Heart right ventricle (tissue), 16 donors: ENCODE results near the gene ABCA8. TPM values are rescaled to one million over a fixed set of nuclear protein-coding genes. Genes with fewer than 3 reads are reported as not detected.
A peak's percentile ranks its signal among the peaks of the same experiment; 100 is the strongest.
"Not testable (repeated sequence)": the region's sequence is repeated elsewhere in the genome, so short reads cannot be mapped to it uniquely, and the experiment has no call there.

Experiments
- ATAC-seq, 8 donors: fragments of 200-7000 bp; cut with Tn5 transposase; one replicate each; pipeline ENCODE4 v1.9.1; 2020; ENCODE audit warnings: mild to moderate bottlenecking in 8 of 8, moderate library complexity in 8 of 8, moderate number of reproducible peaks in 1 of 8
- DNase-seq, 2 donors: peaks; one replicate each; pipeline ENCODE4 v3.0.0-alpha.2; 2020
- H3K27ac ChIP-seq, 10 donors: fragments of 200-600 bp; sonication (generic) in 2 of 10; one replicate each; pipeline versions ENCODE4 v1.5.0 to v1.8.0; 2020 to 2022; ENCODE audit warnings: mild to moderate bottlenecking in 3 of 10
- H3K27me3 ChIP-seq, 7 donors: fragments of 200-600 bp; one replicate each; pipeline ENCODE4 v1.8.0; 2021 to 2022; ENCODE audit warnings: mild to moderate bottlenecking in 2 of 7
- H3K36me3 ChIP-seq, 9 donors: fragments of 200-600 bp; sonication (generic) in 1 of 9; one replicate each; pipeline versions ENCODE4 v1.5.0 to v1.8.0; 2020 to 2022; ENCODE audit warnings: mild to moderate bottlenecking in 2 of 9
- H3K4me1 ChIP-seq, 9 donors: fragments of 200-600 bp; sonication (generic) in 1 of 9; one replicate each; pipeline versions ENCODE4 v1.5.0 to v1.8.0; 2020 to 2022; ENCODE audit warnings: mild to moderate bottlenecking in 4 of 9
- H3K4me3 ChIP-seq, 10 donors: fragments of 200-600 bp; sonication (generic) in 2 of 10; one replicate each; pipeline versions ENCODE4 v1.5.0 to v1.8.0; 2020 to 2022; ENCODE audit warnings: mild to moderate bottlenecking in 7 of 10, moderate library complexity in 2 of 10
- H3K9me3 ChIP-seq, 11 donors: fragments of 200-600 bp in 10 of 11; sonication (generic) in 2 of 11; one replicate each; pipeline versions ENCODE4 v1.5.0 to v1.8.0; 2013 to 2022; ENCODE audit warnings: mild to moderate bottlenecking in 2 of 11, control low read depth in 1 of 11, moderate library complexity in 1 of 11
- CTCF ChIP-seq, 9 donors: fragments of 200-600 bp; sonication (generic) in 2 of 9; IDR thresholded peaks; one replicate each; pipeline versions ENCODE4 v1.5.0 to v1.8.0; 2021 to 2022; ENCODE audit warnings: antibody characterized with exemption in 9 of 9, mild to moderate bottlenecking in 5 of 9, moderate library complexity in 1 of 9
- WGBS, 2 donors: extraction: QIAGEN DNeasy Blood & Tissue Kit; methylation state at CpG; one replicate each; pipeline ENCODE4 v1.1.7; 2013; ENCODE audit warnings: inconsistent platforms in 1 of 2; 5-methylcytosine and 5-hydroxymethylcytosine counted together
- intact Hi-C, 10 donors: fragments of 100-400 bp; cut with DNase I; formaldehyde crosslinking; loops; one replicate each; pipeline versions ENCODE4 v1.11.1 to v1.14.2; 2022
- polyA plus RNA-seq, 2 donors: library from polyadenylated mRNA; stranded (reverse); fragments of 200-250 nt; gene quantifications; one replicate each; pipeline ENCODE4 v1.2.3, GENCODE V29; 2013
- total RNA-seq, 10 donors: library from RNA; stranded (reverse); fragmentation: NEBNext Ultra II Directional in 3 of 10; extraction: Animal tissue kit (Norgen Biotek cat#: 25700) in 3 of 10; gene quantifications; one replicate each; pipeline versions ENCODE4 v1.2.1 to v1.2.4, GENCODE V29; 2021 to 2023
- donor health status: Arrhythmogenic right ventricular cardiomyopathy.
- donor health status: ischemic (EF 13 %, LVEDD 7.1; RV severe dilation, severe dysfunction).
- donor health status: healthy with polysubstance abuse.
- donor health status: DM: no; HTN: yes; CAD: no.
- donor health status: DM: no; HTN: no; CAD: no.
- donor health status: ischemic (EF 25% LVEDD 6.9; RV normal size, moderate dysfunction).
- donor health status: ischemic (EF 25% LVEDD 5.7; RV mildly dilated, moderate dysfunction).
- donor health status: healthy.
- donor health status: DM: yes; HTN: yes; CAD: no.
- donor health status: Ischemic cardiomyopathy.
- donor health status: ischemic (EF 35%, LVEDD 5.7; RV mildly dilated, moderate dysfunction).
- donor health status: nonischemic (EF 11% LVEDD 7.7; RV severe dilation, severe dysfunction).
- donor health status: DM: yes; HTN: yes; CAD: no.
- donor health status: PGD.
- donor health status: ischemic (EF 29% LVEDD 5.4; RV normal size, mild dysfunction).
- donor health status: nonischemic (EF 23%, LVEDD 6.1; RV moderate dilation, normal function).

ABCA8 gene
- total and polyA plus RNA-seq, 12 donors = 10.1 to 93.0 (median 35.7) TPM

- no peak for DNase-seq
- Histone ChIP-seq H3K4me1 (peaks cover 0 to 15% (median 8%) of the 10 kb centered on the region in 9 donors), H3K9me3 (no peaks in the 10 kb centered on the region), H3K27ac (peak overlapping the region in 1 of 10 donors; percentile 81), H3K4me3 (no peak overlapping the region), H3K36me3 (no peaks in the 10 kb centered on the region), H3K27me3 (no peaks in the 10 kb centered on the region)
- ATAC-seq = no peak
- WGBS, 2 donors = 83% methylated on average over 4 of the region's 4 CpGs
- no peak for TF ChIP-seq CTCF (IDR thresholded peaks at IDR 0.05)
- intact Hi-C loops = no loop called here
Observed at GRCh38 chr17:68829211-68829610, 126.0 kb downstream of the ABCA8 start.

GRCh38 chr17:68824707-68825106, 130.5 kb downstream of the ABCA8 start:
- no peak overlapping the region for H3K27ac ChIP-seq
- ATAC-seq (no peak), DNase-seq (no peak)
- no peaks in the 10 kb centered on the region for H3K9me3 ChIP-seq
- H3K4me1 ChIP-seq = peaks cover 0 to 30% (median 0%) of the 10 kb centered on the region in 9 donors
- no peaks in the 10 kb centered on the region for H3K27me3 ChIP-seq
- H3K4me3 ChIP-seq = no peak overlapping the region
- WGBS, 2 donors = 53 to 66% methylated on average over 3 of the region's 3 CpGs
- no peaks in the 10 kb centered on the region for H3K36me3 ChIP-seq
- TF ChIP-seq CTCF (IDR thresholded peaks at IDR 0.05) = no peak
- intact Hi-C loops = no loop called here

- H3K4me3 ChIP-seq, DNase-seq, H3K36me3 ChIP-seq, ATAC-seq, H3K9me3 ChIP-seq, H3K27me3 ChIP-seq, intact Hi-C loops: not testable (repeated sequence)
- H3K4me1 ChIP-seq = peaks cover 0 to 26% (median 0%) of the 10 kb centered on the region in 9 donors
- H3K27ac ChIP-seq = peak overlapping the region in 1 of 10 donors; percentile 77
- 81 to 85% methylated on average over 5 of the region's 5 CpGs for whole genome bisulfite sequencing, 2 donors
Observed at GRCh38 chr17:68824185-68824584, 131.0 kb downstream of the ABCA8 start.

GRCh38 chr17:68822719-68823289, 132.4 kb downstream of the ABCA8 start:
- intact Hi-C loops = no loop called here
- 87 to 89% methylated on average over 3 of the region's 3 CpGs for WGBS, 2 donors
- DNase-seq (no peak), ATAC-seq (peak in 1 of 8 donors; percentile 50)
- Histone ChIP-seq H3K36me3 (no peaks in the 10 kb centered on the region), H3K4me3 (peak overlapping the region in 2 of 10 donors; percentile 14 to 16), H3K27me3 (no peaks in the 10 kb centered on the region), H3K4me1 (peaks cover 0 to 18% (median 2%) of the 10 kb centered on the region in 9 donors), H3K9me3 (no peaks in the 10 kb centered on the region), H3K27ac (peak overlapping the region in 2 of 10 donors; percentile 15 to 77)
- no peak for TF ChIP-seq CTCF (IDR thresholded peaks at IDR 0.05)
